Suprapubic skin (tissue), 3 donors: ENCODE data around the gene CENPO.

Experiments
- EP300 ChIP-seq: sonication (generic); formaldehyde crosslinking; IDR thresholded peaks from one replicate; pipeline ENCODE4 v1.6.1; 2017; ENCODE audit warnings: antibody characterized with exemption
- POLR2A ChIP-seq, 2 donors: fragments of 450-650 bp; IDR thresholded peaks; one replicate each; pipeline ENCODE4 v1.6.1; 2017; ENCODE audit warnings: antibody characterized with exemption in 2 of 2, mild to moderate bottlenecking in 2 of 2, moderate library complexity in 2 of 2
- TF ChIP-seq, protein P1 (sequence below), 2 donors: fragments of 200-600 bp in 1 of 2; fragments of 450-650 bp in 1 of 2; sonication (generic) in 1 of 2; IDR thresholded peaks; one replicate each; pipeline ENCODE4 v1.5.1; 2016 to 2019; ENCODE audit warnings: antibody characterized with exemption in 2 of 2, mild to moderate bottlenecking in 1 of 2, moderate library complexity in 1 of 2

DNA sequence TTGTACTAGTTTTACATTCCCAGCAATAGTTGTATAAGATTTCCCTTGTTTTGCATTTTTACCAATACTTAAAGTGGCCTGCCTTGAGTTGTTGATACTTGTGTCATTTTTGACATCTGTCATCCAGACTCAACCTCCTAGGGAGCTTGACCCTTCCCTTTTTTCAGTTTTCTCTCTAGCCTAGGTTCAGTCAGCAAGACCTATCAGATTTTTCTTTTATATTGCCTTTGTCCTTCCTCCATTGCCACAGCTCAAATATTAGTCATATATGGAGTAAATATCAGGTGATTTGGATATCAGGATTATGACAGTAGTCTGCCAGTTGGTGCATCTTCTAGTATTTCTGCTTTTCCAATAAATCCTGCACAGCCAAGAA, 13.4 kb downstream of the CENPO start:
- TF ChIP-seq POLR2A (IDR thresholded peaks at IDR 0.05) (no peak), EP300 (no peak)
- TF ChIP-seq, protein P1, sequence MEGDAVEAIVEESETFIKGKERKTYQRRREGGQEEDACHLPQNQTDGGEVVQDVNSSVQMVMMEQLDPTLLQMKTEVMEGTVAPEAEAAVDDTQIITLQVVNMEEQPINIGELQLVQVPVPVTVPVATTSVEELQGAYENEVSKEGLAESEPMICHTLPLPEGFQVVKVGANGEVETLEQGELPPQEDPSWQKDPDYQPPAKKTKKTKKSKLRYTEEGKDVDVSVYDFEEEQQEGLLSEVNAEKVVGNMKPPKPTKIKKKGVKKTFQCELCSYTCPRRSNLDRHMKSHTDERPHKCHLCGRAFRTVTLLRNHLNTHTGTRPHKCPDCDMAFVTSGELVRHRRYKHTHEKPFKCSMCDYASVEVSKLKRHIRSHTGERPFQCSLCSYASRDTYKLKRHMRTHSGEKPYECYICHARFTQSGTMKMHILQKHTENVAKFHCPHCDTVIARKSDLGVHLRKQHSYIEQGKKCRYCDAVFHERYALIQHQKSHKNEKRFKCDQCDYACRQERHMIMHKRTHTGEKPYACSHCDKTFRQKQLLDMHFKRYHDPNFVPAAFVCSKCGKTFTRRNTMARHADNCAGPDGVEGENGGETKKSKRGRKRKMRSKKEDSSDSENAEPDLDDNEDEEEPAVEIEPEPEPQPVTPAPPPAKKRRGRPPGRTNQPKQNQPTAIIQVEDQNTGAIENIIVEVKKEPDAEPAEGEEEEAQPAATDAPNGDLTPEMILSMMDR (IDR thresholded peaks at IDR 0.05) = no peak
